Measurements from ENCODE around the gene SPATA20.

The SPATA20 gene

GRCh38 chr17:50602836-50603235, 55.9 kb downstream of the SPATA20 start:
- DNase-seq (ENCODE audit: low read depth): no peak

GRCh38 chr17:50603340-50603739, 56.4 kb downstream of the SPATA20 start:
- DNase-seq (ENCODE audit: low read depth): no peak

- DNase-seq (ENCODE audit: low read depth): no peak
Measured at GRCh38 chr17:50604513-50604912, 57.5 kb downstream of the SPATA20 start.

- DNase-seq (ENCODE audit: low read depth): no peak
Measured at GRCh38 chr17:50605429-50605828, 58.5 kb downstream of the SPATA20 start.
